GM10248 (cell line): Measurements from ENCODE around the gene CCDC87.
A peak's percentile ranks its signal among the peaks of the same experiment; 100 is the strongest.

Source experiments
- CTCF ChIA-PET: fragments of 300-600 bp; sonication (Branson Sonifier 250); formaldehyde crosslinking; extraction: SDS; loops from one replicate; lab custom pipeline; 2021; ENCODE audit warnings: antibody characterized with exemption; lab: Yijun Ruan, JAX
- POLR2A ChIA-PET: fragments of 350-650 bp; sonication (Branson Sonifier 250); formaldehyde crosslinking; extraction: SDS; loops from one replicate; lab custom pipeline; 2020; ENCODE audit warnings: antibody characterized with exemption; lab: Yijun Ruan, JAX
- DNase-seq: peaks from one replicate; pipeline ENCODE4 v3.0.0; 2012; ENCODE audit errors: extremely low spot score
- CTCF ChIP-seq: IDR thresholded peaks from 2 replicates; pipeline ENCODE4 v1.5.1; 2012; ENCODE audit warnings: mild to moderate bottlenecking, low read depth; ENCODE audit errors: extremely low read depth, missing control alignments, control extremely low read depth

CCDC87 gene

GRCh38 chr11:66617155-66617834 lies 24.4 kb upstream of the CCDC87 start:
- DNase-seq = no peak
- ChIA-PET POLR2A (interaction anchor here (0.6 to 1.9 kb wide), 7 partner anchors 13 to 89 kb away, joined by 3 to 24 read pairs (median 4); partner anchors contain the start of genes CCDC87, CCS and RBM4), CTCF (interaction anchor here (1.0 to 1.7 kb wide), 6 partner anchors 11 to 61 kb away, joined by 3 to 9 read pairs (median 4); partner anchors contain the start of genes CCDC87, CCS, RBM4 and RBM4B)
- TF ChIP-seq CTCF = no peak

- ChIA-PET CTCF (interaction anchor here (1.0 to 1.7 kb wide), 5 partner anchors 10 to 24 kb away, joined by 3 to 9 read pairs (median 4); partner anchors contain the start of genes CCDC87, CCS and RBM4), POLR2A (interaction anchor here (0.6 to 1.9 kb wide), 9 partner anchors 8 to 62 kb away, joined by 3 to 24 read pairs (median 4); partner anchors contain the start of genes CCDC87, CCS, RBM4 and RBM4B)
- no peak for TF ChIP-seq CTCF
- DNase-seq = peak; percentile 99
These were observed 23.7 kb upstream of the CCDC87 start, which contains the start of gene RBM14 for GRCh38 chr11:66616379-66617154. Gene RBM14, plus strand, starts transcription at chr11:66616630. Its CDS starts 91 bp downstream, at chr11:66616721.

GRCh38 chr11:66614073-66614472 lies 21.2 kb upstream of the CCDC87 start:
- ChIA-PET CTCF (interaction anchor here (0.9 to 1.2 kb wide), 3 partner anchors 8 to 10 kb away, joined by 3 read pairs; no protein-coding TSS in a partner anchor), POLR2A (interaction anchor here (1.5 kb wide), 1 partner anchor 24 kb away, joined by 3 read pairs; the partner anchor contains the start of gene RBM4)
- DNase-seq = no peak
- no peak for TF ChIP-seq CTCF

GRCh38 chr11:66612458-66612857 lies 19.6 kb upstream of the CCDC87 start:
- ChIA-PET POLR2A (no interaction called here), CTCF (interaction anchor here (1.7 kb wide), 1 partner anchor 11 kb away, joined by 4 read pairs; no protein-coding TSS in a partner anchor)
- TF ChIP-seq CTCF = no peak
- no peak for DNase-seq

- CTCF ChIA-PET = interaction anchor here (1.4 to 1.9 kb wide), 2 partner anchors 19 to 68 kb away, joined by 3 to 7 read pairs; no protein-coding TSS in a partner anchor
- DNase-seq = no peak
- POLR2A ChIA-PET = no interaction called here
- TF ChIP-seq CTCF = no peak
These were observed 17.1 kb upstream of the CCDC87 start for GRCh38 chr11:66609721-66610617.
